Endothelial cell of umbilical vein (primary cell): ENCODE data around the gene TRAPPC5. TPM values are rescaled to one million over a fixed set of nuclear protein-coding genes. Genes with fewer than 3 reads are reported as not detected.
A peak's percentile ranks its signal among the peaks of the same experiment; 100 is the strongest.

Experiments
- BruUV-seq: library from RNA; stranded (reverse); fragments of 400-500 nt; replicated peaks from 2 replicates; lab custom pipeline; 2021; lab: Mats Ljungman, UMichigan
- CTCF ChIA-PET: fragments of 300-600, 350-600 bp; sonication (Branson Sonifier 250); formaldehyde crosslinking; loops from one replicate; lab custom pipeline; 2021; ENCODE audit warnings: antibody characterized with exemption, inconsistent platforms; lab: Charles Lee
- POLR2A ChIA-PET: fragments of 300-600, 350-600 bp; sonication (Branson Sonifier 250); formaldehyde crosslinking; loops from one replicate; lab custom pipeline; 2021; ENCODE audit warnings: antibody characterized with exemption, inconsistent platforms; lab: Charles Lee
- DNase-seq: peaks from one replicate; pipeline ENCODE4 v3.0.0-alpha.2; 2011; ENCODE audit warnings: low read depth, low spot score
- FAIRE-seq: peaks from 2 replicates; lab custom pipeline; 2011; peaks lifted over from hg19 to GRCh38; lab: Jason Lieb, UNC
- H2AFZ ChIP-seq: 2 replicates; pipeline ENCODE4 v1.6.0; 2012; ENCODE audit warnings: low read depth, low read length, control low read depth, inconsistent platforms
- H3K27ac ChIP-seq: 2 replicates; pipeline ENCODE4 v1.5.1; 2011; ENCODE audit warnings: low read depth, mild to moderate bottlenecking, control low read depth, low read length, moderate library complexity; ENCODE audit not compliant: insufficient read depth
- H3K27me3 ChIP-seq, 2 experiments: 2 replicates each; pipeline versions ENCODE4 v1.6.0 to v1.6.1; 2011; ENCODE audit warnings: low read length in 2 of 2, mixed read lengths in 1 of 2; ENCODE audit not compliant: control insufficient read depth in 2 of 2, insufficient read depth in 2 of 2
- H3K36me3 ChIP-seq, 2 experiments: 2 replicates in 1 of 2; 3 replicates in 1 of 2; pipeline ENCODE4 v1.5.1; 2011; ENCODE audit warnings: low read length in 2 of 2, mild to moderate bottlenecking in 1 of 2, moderate library complexity in 1 of 2; ENCODE audit not compliant: control insufficient read depth in 2 of 2, insufficient read depth in 2 of 2; ENCODE audit errors: extremely low read depth in 1 of 2
- H3K4me1 ChIP-seq: 3 replicates; pipeline ENCODE4 v1.5.1; 2011; ENCODE audit warnings: mild to moderate bottlenecking, low read length; ENCODE audit not compliant: control insufficient read depth, insufficient read depth; ENCODE audit errors: extremely low read depth
- H3K4me2 ChIP-seq: 2 replicates; pipeline ENCODE4 v1.6.1; 2011; ENCODE audit warnings: low read length, control low read depth, mixed read lengths; ENCODE audit not compliant: insufficient read depth
- H3K4me3 ChIP-seq, 3 experiments: fragments of 200-600 bp in 1 of 3; sonication (generic), shearing (Covaris generic) in 1 of 3; replicated peaks in 1 of 3; 2 replicates each; pipeline ENCODE4 v1.5.1; 2011 to 2016; ENCODE audit warnings: control low read depth in 3 of 3, low read length in 3 of 3, mild to moderate bottlenecking in 2 of 3, inconsistent platforms in 1 of 3, low read depth in 1 of 3, moderate library complexity in 1 of 3; ENCODE audit not compliant: insufficient read depth in 1 of 3
- H3K79me2 ChIP-seq: 2 replicates; pipeline ENCODE4 v1.6.0; 2012; ENCODE audit warnings: low read length, inconsistent platforms; ENCODE audit not compliant: control insufficient read depth, insufficient read depth
- H3K9ac ChIP-seq: replicated peaks from 2 replicates; pipeline ENCODE3; 2011; ENCODE audit warnings: low read length, control low read depth; ENCODE audit not compliant: insufficient read depth; ENCODE audit errors: extremely low read depth
- H3K9me1 ChIP-seq: replicated peaks from 3 replicates; pipeline ENCODE4 v1.6.0; 2011; ENCODE audit warnings: mild to moderate bottlenecking, low read length; ENCODE audit not compliant: control insufficient read depth, insufficient read depth; ENCODE audit errors: extremely low read depth
- H3K9me3 ChIP-seq: replicated peaks from 2 replicates; pipeline ENCODE4 v1.5.1; 2012; ENCODE audit warnings: low read length, inconsistent platforms; ENCODE audit not compliant: control insufficient read depth, insufficient read depth
- H4K20me1 ChIP-seq: replicated peaks from 2 replicates; pipeline ENCODE3; 2011; ENCODE audit warnings: mild to moderate bottlenecking, low read length; ENCODE audit not compliant: control insufficient read depth, insufficient read depth; ENCODE audit errors: extremely low read depth
- CTCF ChIP-seq, 2 donors: IDR thresholded peaks; 1 replicate in 1 of 2; 2 replicates in 1 of 2; pipeline ENCODE4 v1.5.1; 2011; ENCODE audit warnings: low read length in 2 of 2, mild to moderate bottlenecking in 2 of 2, moderate library complexity in 2 of 2, control low read depth in 1 of 2, inconsistent platforms in 1 of 2, low read depth in 1 of 2; ENCODE audit not compliant: insufficient read depth in 1 of 2; ENCODE audit errors: extremely low read depth in 1 of 2
- EZH2 ChIP-seq: IDR thresholded peaks from 2 replicates; pipeline ENCODE4 v1.6.1; 2012; ENCODE audit warnings: borderline replicate concordance, low read depth, mild to moderate bottlenecking, moderate library complexity, low read length, inconsistent platforms; ENCODE audit not compliant: severe bottlenecking
- GATA2 ChIP-seq: IDR thresholded peaks from 2 replicates; pipeline ENCODE4 v1.7.0; 2011; ENCODE audit warnings: low read depth, mild to moderate bottlenecking, moderate library complexity, mixed read lengths, low read length; ENCODE audit not compliant: insufficient read length, insufficient read depth
- JUN ChIP-seq: IDR thresholded peaks from 2 replicates; pipeline ENCODE4 v1.6.1; 2011; ENCODE audit warnings: borderline replicate concordance, low read depth; ENCODE audit not compliant: insufficient read length, insufficient read depth
- POLR2AphosphoS5 ChIP-seq: IDR thresholded peaks from 2 replicates; pipeline ENCODE4 v1.6.1; 2012; ENCODE audit warnings: low read depth, mild to moderate bottlenecking, control low read depth, low read length, moderate library complexity; ENCODE audit not compliant: insufficient read depth
- dilution Hi-C: fragments of 300-500 bp; cut with MboI; formaldehyde crosslinking; loops from one replicate; pipeline ENCODE4 v1.15.0; 2019; ENCODE audit warnings: low sequenced_read_pairs; ENCODE audit not compliant: extremely low pct_ligation_motif_present
- intact Hi-C: fragments of 100-400 bp; cut with micrococcal nuclease; formaldehyde crosslinking; loops from one replicate; pipeline ENCODE4 v1.10.0; 2022
- polyA plus RNA-seq, 4 experiments: library from polyadenylated mRNA; depleted of rRNA in 3 of 4; stranded (reverse) in 3 of 4; unstranded in 1 of 4; fragments of >200 nt; gene quantifications; 2 replicates each; pipeline versions ENCODE4 v1.2.1 to v1.2.3, GENCODE V29; 2011 to 2012; ENCODE audit warnings: missing spikeins in 1 of 4
- total RNA-seq: library from RNA; stranded (reverse); gene quantifications from 2 replicates; pipeline ENCODE4 v1.2.3, GENCODE V29; 2021
- TF ChIP-seq, protein P1 (sequence below): IDR thresholded peaks from 2 replicates; pipeline ENCODE4 v1.6.1; 2011; ENCODE audit not compliant: insufficient read depth, insufficient read length

Gene TRAPPC5
- total and polyA plus RNA-seq, 2 donors (not counting 3 experiments of a cell fraction or from before 2014, with no cell fraction given): 114 to 172 TPM

DNA sequence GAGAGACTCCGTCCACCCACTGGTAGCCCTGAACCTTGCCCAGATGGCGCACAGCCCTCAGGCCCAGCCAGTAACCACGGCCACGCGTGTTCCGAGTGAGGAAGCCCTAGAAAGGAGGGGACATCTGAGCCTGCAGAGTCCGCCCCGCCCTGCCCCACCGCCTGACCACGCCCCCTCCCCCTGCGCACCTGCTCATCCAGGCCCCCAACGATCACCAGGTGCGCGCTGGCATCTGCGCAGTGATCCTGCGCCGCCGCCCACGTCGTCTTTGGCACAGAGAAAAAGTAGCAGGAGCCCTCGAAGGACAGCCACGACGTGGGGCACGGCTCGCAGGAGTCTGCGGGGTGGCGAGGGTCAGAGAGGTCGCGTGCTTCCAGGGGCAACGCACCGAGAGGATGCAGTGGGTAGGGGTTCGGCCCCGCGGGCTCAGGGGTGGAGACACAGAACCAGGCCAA, 49.2 kb downstream of the TRAPPC5 start:
- peaks cover 33 to 40% of the 10 kb centered on the region in 2 experiments for H3K27me3 ChIP-seq
- BruUV-seq: no TSS peak
- H3K4me2 ChIP-seq: no peak overlapping the region
- no peak for DNase-seq
- TF ChIP-seq EZH2 (peak; percentile 22), GATA2 (no peak), POLR2AphosphoS5 (no peak)
- TF ChIP-seq, protein P1, sequence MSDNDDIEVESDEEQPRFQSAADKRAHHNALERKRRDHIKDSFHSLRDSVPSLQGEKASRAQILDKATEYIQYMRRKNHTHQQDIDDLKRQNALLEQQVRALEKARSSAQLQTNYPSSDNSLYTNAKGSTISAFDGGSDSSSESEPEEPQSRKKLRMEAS: no peak
- H2AFZ ChIP-seq: no peak overlapping the region
- ChIA-PET CTCF (interaction anchor here (1.1 kb wide), 1 partner anchor 49 kb away, joined by 3 read pairs; the partner anchor contains the start of gene TRAPPC5), POLR2A (no interaction called here)
- H3K9me3 ChIP-seq: no peaks in the 10 kb centered on the region
- dilution Hi-C loops (no loop called here), intact Hi-C loops (no loop called here)
- no peaks in the 10 kb centered on the region for H3K79me2 ChIP-seq
- H3K36me3 ChIP-seq: no peaks in the 10 kb centered on the region
- no peaks in the 10 kb centered on the region for H3K9me1 ChIP-seq
- H3K9ac ChIP-seq: no peak overlapping the region
- FAIRE-seq: no peak
- H3K27ac ChIP-seq: no peak overlapping the region
- no peaks in the 10 kb centered on the region for H3K4me1 ChIP-seq
- H4K20me1 ChIP-seq: no peaks in the 10 kb centered on the region
- H3K4me3 ChIP-seq: no peak overlapping the region

- Histone ChIP-seq H2AFZ (no peak overlapping the region), H3K36me3 (no peaks in the 10 kb centered on the region), H3K27me3 (peaks cover 33 to 40% of the 10 kb centered on the region in 2 experiments), H3K4me1 (no peaks in the 10 kb centered on the region), H3K9me1 (no peaks in the 10 kb centered on the region), H4K20me1 (no peaks in the 10 kb centered on the region), H3K4me3 (no peak overlapping the region), H3K27ac (no peak overlapping the region), H3K9me3 (no peaks in the 10 kb centered on the region), H3K79me2 (no peaks in the 10 kb centered on the region), H3K4me2 (no peak overlapping the region), H3K9ac (no peak overlapping the region)
- TF ChIP-seq JUN (no peak), EZH2 (peak; percentile 16), POLR2AphosphoS5 (no peak), GATA2 (no peak), CTCF (IDR thresholded peaks at IDR 0.05; ENCODE audit: extremely low read depth in 1 of 2, insufficient read depth in 1 of 2, low read depth in 1 of 2, low read length in 2 of 2) (no peak)
- TF ChIP-seq, protein P1: no peak
- dilution Hi-C loops: no loop called here
- intact Hi-C loops: no loop called here
- FAIRE-seq: no peak
- no TSS peak for BruUV-seq
- POLR2A ChIA-PET: no interaction called here
- CTCF ChIA-PET: no interaction called here
- no peak for DNase-seq
Observed at GRCh38 chr19:7730286-7731217, 49.9 kb downstream of the TRAPPC5 start.
